Activated CD8-positive, alpha-beta memory T cell treated with anti-CD3 and anti-CD28 coated beads, Interleukin-2, amount 50 U/mL, for 24 hours (primary cell): Measurements from ENCODE around the gene CES5A.
"Not testable (repeated sequence)": the region's sequence is repeated elsewhere in the genome, so short reads cannot be mapped to it uniquely, and the experiment has no call there.

Source experiments
- DNase-seq: peaks from one replicate; pipeline ENCODE4 v3.0.0-alpha.2; 2020; ENCODE audit errors: extremely low read depth

Gene CES5A

DNA sequence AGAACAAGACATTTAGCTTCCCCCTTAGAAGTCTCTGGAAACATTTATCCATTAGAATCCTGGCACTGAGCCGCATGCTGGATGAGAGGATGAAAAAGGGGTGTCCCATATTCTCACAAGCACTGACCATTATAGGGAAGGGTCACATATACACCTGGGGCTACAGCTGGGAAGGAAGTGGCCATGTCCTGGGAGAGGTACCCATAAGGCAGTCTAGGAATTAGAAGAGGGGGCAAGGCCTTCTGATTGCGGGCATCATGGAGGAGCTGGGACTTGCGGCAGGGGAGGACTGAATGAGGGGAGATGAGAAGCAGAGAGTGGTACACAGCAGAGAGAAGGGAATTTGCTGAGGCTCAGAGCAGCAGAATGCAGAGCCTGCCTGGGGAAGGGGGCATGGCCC lies 45.9 kb downstream of the CES5A start:
- DNase-seq, result not testable (repeated sequence)

- DNase-seq, result no peak
These were observed 46.5 kb downstream of the CES5A start for GRCh38 chr16:55828680-55829079.

- DNase-seq, result no peak
These were observed 50.0 kb downstream of the CES5A start for GRCh38 chr16:55825115-55825728.

- DNase-seq, result no peak
These were observed 50.6 kb downstream of the CES5A start for GRCh38 chr16:55824473-55825000.

GRCh38 chr16:55822280-55822810 lies 52.8 kb downstream of the CES5A start:
- DNase-seq, result no peak

- DNase-seq, result no peak
These were observed 54.0 kb downstream of the CES5A start for GRCh38 chr16:55821210-55821609.

DNA sequence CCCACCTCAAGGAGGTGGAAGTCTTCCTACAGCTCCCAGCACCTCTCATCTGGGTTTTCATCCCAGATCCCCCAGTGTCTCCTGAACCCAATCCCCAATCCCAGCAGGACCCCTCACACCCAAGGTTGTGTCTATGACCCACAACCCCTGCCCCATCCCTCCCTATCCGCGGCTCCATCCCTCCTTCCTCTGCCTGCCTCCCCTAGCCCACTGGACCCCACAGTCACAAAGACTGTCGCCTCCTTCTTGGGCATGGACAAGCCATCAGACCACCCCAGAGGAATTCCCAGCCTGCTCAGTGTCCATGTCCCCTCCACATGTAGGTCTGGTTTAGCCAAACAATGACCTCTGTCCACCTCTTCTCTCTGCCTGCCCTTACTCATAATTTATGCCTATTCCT lies 54.6 kb downstream of the CES5A start:
- no peak for DNase-seq

GRCh38 chr16:55817236-55817912 lies 57.8 kb downstream of the CES5A start:
- DNase-seq, result no peak

DNA sequence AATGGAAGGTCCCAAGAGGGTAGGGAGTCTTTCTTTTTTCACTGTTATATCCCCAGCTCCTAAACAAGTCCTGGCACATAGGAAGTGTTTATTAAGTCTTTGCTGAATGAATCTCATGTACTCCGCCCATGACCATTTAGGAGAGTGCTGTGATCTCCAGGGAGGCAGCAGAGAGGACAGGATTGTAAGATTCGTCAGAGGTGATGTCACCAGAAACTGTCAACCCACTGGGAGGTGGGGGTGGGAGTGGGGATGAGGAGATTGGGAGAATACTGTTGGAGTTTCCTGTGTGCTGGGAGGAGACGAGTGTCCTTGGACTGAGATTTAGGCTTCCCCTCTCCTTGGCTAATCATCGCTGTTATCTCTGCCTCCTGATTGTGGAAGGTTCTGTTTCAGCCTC lies 59.0 kb downstream of the CES5A start:
- DNase-seq, result not testable (repeated sequence)

GRCh38 chr16:55815320-55815719 lies 59.9 kb downstream of the CES5A start:
- DNase-seq, result no peak

GRCh38 chr16:55814174-55814573 lies 61.0 kb downstream of the CES5A start:
- DNase-seq, result not testable (repeated sequence)

GRCh38 chr16:55813730-55814129 lies 61.4 kb downstream of the CES5A start:
- not testable (repeated sequence) for DNase-seq

DNA sequence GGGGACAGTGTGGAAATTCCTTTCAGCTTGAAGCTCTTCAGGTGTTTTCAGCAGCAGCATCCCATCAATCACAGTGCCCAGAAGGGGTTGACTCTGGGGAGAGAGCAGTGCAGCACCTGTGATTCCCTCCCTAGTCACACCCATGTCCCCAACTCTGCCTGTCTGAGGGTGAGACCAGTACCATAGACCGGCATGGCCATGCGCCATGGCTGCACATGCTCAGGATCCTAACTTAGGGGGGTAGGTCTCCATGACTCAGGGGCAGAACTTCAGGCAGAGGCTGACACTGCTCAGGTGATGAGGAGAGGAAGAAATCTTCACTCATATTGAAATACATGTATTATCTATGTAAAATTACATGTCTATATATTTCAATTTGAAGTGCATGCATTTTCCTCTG lies 62.2 kb downstream of the CES5A start:
- DNase-seq, result no peak

DNA sequence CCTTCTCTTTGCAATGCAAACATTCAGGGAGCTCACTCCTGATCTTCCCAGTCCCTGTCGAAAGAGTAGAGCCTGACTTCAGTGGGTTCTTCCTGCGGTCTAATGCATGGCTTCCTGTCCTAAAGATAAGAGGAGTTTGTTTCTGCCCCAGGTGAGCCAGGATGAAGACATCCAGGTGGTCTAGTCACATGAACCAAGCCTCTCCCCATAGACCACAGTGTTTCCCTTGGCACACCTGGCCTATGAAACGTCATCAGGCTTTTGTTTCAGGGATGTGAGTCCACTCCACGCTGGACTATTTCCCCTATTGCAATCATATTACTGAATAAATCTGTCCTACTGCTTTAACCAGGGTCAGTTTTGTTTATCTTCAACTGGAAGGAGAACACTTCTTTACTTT lies 63.4 kb downstream of the CES5A start:
- no peak for DNase-seq

GRCh38 chr16:55810451-55810961 lies 64.7 kb downstream of the CES5A start:
- DNase-seq, result no peak

DNA sequence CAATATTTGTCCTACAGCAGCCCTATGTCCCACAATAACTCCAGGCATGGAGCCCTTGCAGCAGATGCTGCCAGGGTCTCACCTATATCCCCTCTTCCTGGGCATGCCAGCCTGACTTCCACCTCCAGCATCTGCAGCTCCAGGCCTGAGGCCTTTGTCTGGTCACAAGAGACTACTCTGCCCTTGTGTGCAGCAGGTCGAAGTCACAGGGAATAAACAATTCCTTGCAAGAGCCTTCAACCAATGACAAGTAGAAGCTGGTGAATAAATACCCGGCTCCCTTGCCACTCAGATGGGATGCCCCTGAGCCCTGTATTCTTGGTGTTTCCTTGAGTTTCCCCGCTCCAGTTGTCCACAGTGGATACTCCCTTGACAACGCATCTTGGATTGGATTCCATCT lies 65.3 kb downstream of the CES5A start:
- no peak for DNase-seq

DNA sequence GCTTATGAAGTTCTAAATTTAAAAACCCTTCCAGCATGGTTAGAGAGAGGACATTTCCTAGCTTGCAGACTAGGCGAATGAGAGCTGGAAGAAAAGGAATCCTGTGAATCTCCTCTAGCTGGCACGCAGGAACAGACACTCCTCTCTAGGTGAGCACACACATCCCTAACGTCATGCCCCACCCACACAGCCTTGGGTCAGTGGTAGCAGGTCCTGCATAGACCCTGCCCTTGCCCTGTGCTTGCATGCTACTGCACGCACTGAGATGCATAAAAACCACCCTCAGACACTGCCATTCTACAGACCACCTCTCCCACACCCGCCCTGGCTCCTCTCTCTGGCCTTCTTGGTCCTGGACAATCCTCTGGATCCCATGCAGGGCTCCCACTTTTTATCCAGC lies 65.8 kb downstream of the CES5A start:
- DNase-seq, result no peak

GRCh38 chr16:55808286-55808685 lies 66.9 kb downstream of the CES5A start:
- not testable (repeated sequence) for DNase-seq

- DNase-seq, result not testable (repeated sequence)
These were observed 70.1 kb downstream of the CES5A start for GRCh38 chr16:55805104-55805503.

GRCh38 chr16:55803681-55804080 lies 71.5 kb downstream of the CES5A start:
- not testable (repeated sequence) for DNase-seq
